Ishikawa (cell line): ENCODE results near the gene ETNK1.

Experiments
- EGR1 ChIP-seq: IDR thresholded peaks from 2 replicates; pipeline ENCODE4 v1.6.1; 2012
- FOXM1 ChIP-seq: IDR thresholded peaks from 2 replicates; pipeline ENCODE4 v1.6.1; 2012; ENCODE audit warnings: low read depth, borderline replicate concordance
- RAD21 ChIP-seq: IDR thresholded peaks from 2 replicates; pipeline ENCODE4 v1.6.1; 2012; ENCODE audit warnings: low read depth
- REST ChIP-seq: IDR thresholded peaks from 2 replicates; pipeline ENCODE4 v1.6.1; 2012; ENCODE audit warnings: low read depth, mild to moderate bottlenecking
- TAF1 ChIP-seq: IDR thresholded peaks from 2 replicates; pipeline ENCODE4 v1.6.1; 2012; ENCODE audit warnings: low read depth, mild to moderate bottlenecking

GRCh38 chr12:22640851-22641250 is 15.9 kb downstream of the ETNK1 start:
- TF ChIP-seq EGR1 (no peak), FOXM1 (no peak), RAD21 (no peak), REST (no peak), TAF1 (no peak)
